ENCODE measurements around the gene DENND4A. TPM values are rescaled to one million over a fixed set of nuclear protein-coding genes. Genes with fewer than 3 reads are reported as not detected.
"Not testable (repeated sequence)": the region's sequence is repeated elsewhere in the genome, so short reads cannot be mapped to it uniquely, and the experiment has no call there.

The DENND4A gene
- total RNA-seq, 1 donor from 2014 or later = 41.7 TPM

GRCh38 chr15:65789105-65789504, 3.0 kb downstream of the DENND4A start:
- no peak for DNase-seq (ENCODE audit: low spot score)

- no peak for DNase-seq (ENCODE audit: low spot score)
Measured at GRCh38 chr15:65787260-65787659, 4.8 kb downstream of the DENND4A start.

GRCh38 chr15:65785151-65785550, 6.9 kb downstream of the DENND4A start:
- DNase-seq (ENCODE audit: low spot score) = no peak

GRCh38 chr15:65783872-65784271, 8.2 kb downstream of the DENND4A start:
- DNase-seq (ENCODE audit: low spot score) = no peak

GRCh38 chr15:65782096-65782495, 10.0 kb downstream of the DENND4A start:
- no peak for DNase-seq (ENCODE audit: low spot score)

GRCh38 chr15:65778701-65779100, 13.4 kb downstream of the DENND4A start:
- not testable (repeated sequence) for DNase-seq (ENCODE audit: low spot score)

- no peak for DNase-seq (ENCODE audit: low spot score)
Measured at GRCh38 chr15:65778269-65778668, 13.8 kb downstream of the DENND4A start.

GRCh38 chr15:65777843-65778242, 14.2 kb downstream of the DENND4A start:
- DNase-seq (ENCODE audit: low spot score) = no peak

- no peak for DNase-seq (ENCODE audit: low spot score)
Measured at GRCh38 chr15:65777053-65777452, 15.0 kb downstream of the DENND4A start.

- no peak for DNase-seq (ENCODE audit: low spot score)
Measured at GRCh38 chr15:65773386-65774111, 18.5 kb downstream of the DENND4A start.

- DNase-seq (ENCODE audit: low spot score) = no peak
Measured at GRCh38 chr15:65772930-65773329, 19.2 kb downstream of the DENND4A start.

- no peak for DNase-seq (ENCODE audit: low spot score)
Measured at GRCh38 chr15:65771870-65772269, 20.2 kb downstream of the DENND4A start.

- DNase-seq (ENCODE audit: low spot score) = no peak
Measured at GRCh38 chr15:65769482-65769881, 22.6 kb downstream of the DENND4A start.

- DNase-seq (ENCODE audit: low spot score) = no peak
Measured at GRCh38 chr15:65767895-65768294, 24.2 kb downstream of the DENND4A start.

- DNase-seq (ENCODE audit: low spot score) = no peak
Measured at GRCh38 chr15:65767264-65767595, 24.9 kb downstream of the DENND4A start.

GRCh38 chr15:65766422-65767263, 25.4 kb downstream of the DENND4A start:
- DNase-seq (ENCODE audit: low spot score) = no peak

GRCh38 chr15:65765106-65765505, 27.0 kb downstream of the DENND4A start:
- DNase-seq (ENCODE audit: low spot score) = no peak

GRCh38 chr15:65762914-65763787, 28.9 kb downstream of the DENND4A start:
- no peak for DNase-seq (ENCODE audit: low spot score)

GRCh38 chr15:65762399-65762798, 29.7 kb downstream of the DENND4A start:
- no peak for DNase-seq (ENCODE audit: low spot score)

- DNase-seq (ENCODE audit: low spot score) = no peak
Measured at GRCh38 chr15:65761210-65761926, 30.7 kb downstream of the DENND4A start.

- no peak for DNase-seq (ENCODE audit: low spot score)
Measured at GRCh38 chr15:65759441-65759840, 32.7 kb downstream of the DENND4A start.

- DNase-seq (ENCODE audit: low spot score) = no peak
Measured at GRCh38 chr15:65758242-65758641, 33.9 kb downstream of the DENND4A start.
